Hepatocyte (in vitro differentiated cells): Measurements from ENCODE around the gene AZU1.
"Not testable (repeated sequence)": the region's sequence is repeated elsewhere in the genome, so short reads cannot be mapped to it uniquely, and the experiment has no call there.

Experiments
- EZH2 ChIP-seq: fragments of 200-600 bp; sonication (generic); IDR thresholded peaks from 2 replicates; pipeline ENCODE4 v1.6.1; 2016; ENCODE audit warnings: antibody characterized with exemption, mild to moderate bottlenecking, borderline replicate concordance
- EZH2phosphoT487 ChIP-seq: fragments of 200-600 bp; sonication (generic); IDR thresholded peaks from one replicate; pipeline ENCODE4 v1.6.1; 2018; ENCODE audit warnings: antibody characterized with exemption, mild to moderate bottlenecking, low read depth, moderate library complexity; ENCODE audit not compliant: unreplicated experiment, severe bottlenecking
- TF ChIP-seq, protein P1 (sequence below): fragments of 200-600 bp; sonication (generic); IDR thresholded peaks from 2 replicates; pipeline ENCODE4 v1.5.1; 2016; ENCODE audit warnings: antibody characterized with exemption, mild to moderate bottlenecking; ENCODE audit not compliant: poor library complexity

DNA sequence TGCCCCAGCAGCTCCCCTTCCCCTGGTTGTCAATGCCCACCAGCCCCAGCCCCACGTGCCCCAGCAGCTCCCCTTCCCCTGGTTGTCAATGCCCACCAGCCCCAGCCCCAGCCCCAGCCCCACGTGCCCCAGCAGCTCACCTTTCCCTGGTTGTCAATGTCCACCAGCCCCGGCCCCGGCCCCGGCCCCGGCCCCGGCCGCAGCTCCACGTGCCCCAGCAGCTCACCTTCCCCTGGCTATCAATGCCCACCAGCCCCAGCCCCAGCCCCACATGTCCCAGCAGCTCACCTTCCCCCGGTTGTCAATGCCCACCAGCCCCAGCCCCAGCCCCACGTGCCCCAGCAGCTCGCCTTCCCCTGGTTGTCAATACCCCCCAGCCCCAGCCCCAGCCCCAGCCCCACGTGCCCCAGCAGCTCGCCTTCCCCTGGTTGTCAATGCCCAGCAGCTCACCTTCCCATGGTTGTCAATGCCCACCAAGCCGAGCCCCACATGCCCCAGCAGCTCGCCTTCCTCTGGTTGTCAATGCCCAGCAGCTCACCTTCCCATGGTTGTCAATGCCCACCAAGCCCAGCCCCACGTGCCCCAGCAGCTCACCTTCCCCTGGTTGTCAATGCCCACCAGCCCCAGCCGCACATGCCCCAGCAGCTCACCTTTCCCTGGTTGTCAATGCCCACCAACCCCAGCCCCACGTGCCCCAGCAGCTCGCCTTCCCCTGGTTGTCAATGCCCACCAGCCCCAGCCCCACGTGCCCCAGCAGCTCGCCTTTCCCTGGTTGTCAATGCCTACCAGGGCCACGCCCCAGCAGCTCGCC lies 51.3 kb downstream of the AZU1 start:
- TF ChIP-seq, protein P1, sequence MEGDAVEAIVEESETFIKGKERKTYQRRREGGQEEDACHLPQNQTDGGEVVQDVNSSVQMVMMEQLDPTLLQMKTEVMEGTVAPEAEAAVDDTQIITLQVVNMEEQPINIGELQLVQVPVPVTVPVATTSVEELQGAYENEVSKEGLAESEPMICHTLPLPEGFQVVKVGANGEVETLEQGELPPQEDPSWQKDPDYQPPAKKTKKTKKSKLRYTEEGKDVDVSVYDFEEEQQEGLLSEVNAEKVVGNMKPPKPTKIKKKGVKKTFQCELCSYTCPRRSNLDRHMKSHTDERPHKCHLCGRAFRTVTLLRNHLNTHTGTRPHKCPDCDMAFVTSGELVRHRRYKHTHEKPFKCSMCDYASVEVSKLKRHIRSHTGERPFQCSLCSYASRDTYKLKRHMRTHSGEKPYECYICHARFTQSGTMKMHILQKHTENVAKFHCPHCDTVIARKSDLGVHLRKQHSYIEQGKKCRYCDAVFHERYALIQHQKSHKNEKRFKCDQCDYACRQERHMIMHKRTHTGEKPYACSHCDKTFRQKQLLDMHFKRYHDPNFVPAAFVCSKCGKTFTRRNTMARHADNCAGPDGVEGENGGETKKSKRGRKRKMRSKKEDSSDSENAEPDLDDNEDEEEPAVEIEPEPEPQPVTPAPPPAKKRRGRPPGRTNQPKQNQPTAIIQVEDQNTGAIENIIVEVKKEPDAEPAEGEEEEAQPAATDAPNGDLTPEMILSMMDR = not testable (repeated sequence)
- not testable (repeated sequence) for TF ChIP-seq EZH2, EZH2phosphoT487
